GM23248 (cell line): ENCODE results near the gene USE1. TPM values are rescaled to one million over a fixed set of nuclear protein-coding genes. Genes with fewer than 3 reads are reported as not detected.

Source experiments
- DNase-seq: peaks from one replicate; pipeline ENCODE4 v3.0.0-alpha.2; 2015
- H2AFZ ChIP-seq: fragments of 200-600 bp; sonication (generic); 2 replicates; pipeline ENCODE4 v1.6.1; 2016; ENCODE audit warnings: antibody characterized with exemption
- H3F3A ChIP-seq: fragments of 200-600 bp; sonication (generic); 2 replicates; pipeline ENCODE4 v1.6.1; 2016; ENCODE audit warnings: mild to moderate bottlenecking, antibody characterized with exemption, mixed run types; ENCODE audit not compliant: insufficient read depth
- H3K27ac ChIP-seq: fragments of 200-600 bp; sonication (generic); 2 replicates; pipeline ENCODE4 v1.5.1; 2016; ENCODE audit warnings: mild to moderate bottlenecking
- H3K27me3 ChIP-seq: fragments of 200-600 bp; sonication (generic); replicated peaks from 2 replicates; pipeline ENCODE4 v1.6.1; 2016; ENCODE audit warnings: mild to moderate bottlenecking; ENCODE audit not compliant: insufficient read depth
- H3K36me3 ChIP-seq: fragments of 200-600 bp; sonication (generic); 2 replicates; pipeline ENCODE4 v1.6.1; 2016; ENCODE audit warnings: low read depth, mild to moderate bottlenecking
- H3K4me1 ChIP-seq: fragments of 200-600 bp; sonication (generic); 2 replicates; pipeline ENCODE4 v1.6.1; 2016; ENCODE audit warnings: mild to moderate bottlenecking; ENCODE audit not compliant: insufficient read depth
- H3K4me2 ChIP-seq: fragments of 200-600 bp; sonication (generic); one replicate; pipeline ENCODE4 v1.6.1; 2016; ENCODE audit warnings: mild to moderate bottlenecking; ENCODE audit not compliant: unreplicated experiment
- H3K4me3 ChIP-seq: fragments of 200-600 bp; sonication (generic); 2 replicates; pipeline ENCODE4 v1.5.1; 2016; ENCODE audit warnings: mild to moderate bottlenecking
- H3K79me2 ChIP-seq: fragments of 200-600 bp; sonication (generic); 2 replicates; pipeline ENCODE4 v1.6.1; 2016; ENCODE audit warnings: mild to moderate bottlenecking; ENCODE audit not compliant: insufficient read depth
- H3K9ac ChIP-seq: fragments of 200-600 bp; sonication (generic); 2 replicates; pipeline ENCODE4 v1.6.1; 2016; ENCODE audit warnings: mild to moderate bottlenecking
- H3K9me2 ChIP-seq: fragments of 200-600 bp; sonication (generic); 2 replicates; pipeline ENCODE4 v1.6.1; 2016; ENCODE audit warnings: mixed run types, mild to moderate bottlenecking, moderate library complexity; ENCODE audit not compliant: insufficient read depth
- H3K9me3 ChIP-seq: fragments of 200-600 bp; sonication (generic); one replicate; pipeline ENCODE4 v1.6.1; 2017; ENCODE audit warnings: low read depth
- H4K20me1 ChIP-seq: fragments of 200-600 bp; sonication (generic); 2 replicates; pipeline ENCODE4 v1.6.0; 2016; ENCODE audit not compliant: insufficient read depth
- EZH2 ChIP-seq: fragments of 200-600 bp; sonication (generic); IDR thresholded peaks from 2 replicates; pipeline ENCODE4 v1.6.1; 2018; ENCODE audit warnings: antibody characterized with exemption, mild to moderate bottlenecking; ENCODE audit not compliant: insufficient read depth, poor library complexity, severe bottlenecking
- EZH2phosphoT487 ChIP-seq: fragments of 200-600 bp; sonication (generic); IDR thresholded peaks from 2 replicates; pipeline ENCODE4 v1.6.1; 2018; ENCODE audit warnings: antibody characterized with exemption, moderate library complexity, mild to moderate bottlenecking, low read depth; ENCODE audit not compliant: insufficient read depth
- WGBS, 2 experiments: methylation state at CpG; one replicate each; pipeline ENCODE4 v1.1.6; 2015 to 2017; ENCODE audit warnings: low lambda C conversion rate in 2 of 2, low coverage in 1 of 2; ENCODE audit errors: missing lambda C conversion rate in 2 of 2; 5-methylcytosine and 5-hydroxymethylcytosine counted together
- in situ Hi-C: fragments of 300-500 bp; cut with MboI; formaldehyde crosslinking; loops from 2 replicates; pipeline ENCODE4 v1.15.0; 2020
- polyA plus RNA-seq: library from polyadenylated mRNA; unstranded; fragments of >200 nt; fragmentation: Nextera tagmentation; extraction: Ambion mirVana; gene quantifications from 2 replicates; pipeline ENCODE4 v1.2.1, GENCODE V29; 2016
- total RNA-seq: library from RNA; depleted of rRNA; stranded (reverse); fragments of >200 nt; shearing (Covaris generic); gene quantifications from 2 replicates; pipeline ENCODE4 v1.2.3, GENCODE V29; 2014

USE1 gene
- total and polyA plus RNA-seq, 2 experiments from 2014 or later: 13.2 to 29.6 TPM

DNA sequence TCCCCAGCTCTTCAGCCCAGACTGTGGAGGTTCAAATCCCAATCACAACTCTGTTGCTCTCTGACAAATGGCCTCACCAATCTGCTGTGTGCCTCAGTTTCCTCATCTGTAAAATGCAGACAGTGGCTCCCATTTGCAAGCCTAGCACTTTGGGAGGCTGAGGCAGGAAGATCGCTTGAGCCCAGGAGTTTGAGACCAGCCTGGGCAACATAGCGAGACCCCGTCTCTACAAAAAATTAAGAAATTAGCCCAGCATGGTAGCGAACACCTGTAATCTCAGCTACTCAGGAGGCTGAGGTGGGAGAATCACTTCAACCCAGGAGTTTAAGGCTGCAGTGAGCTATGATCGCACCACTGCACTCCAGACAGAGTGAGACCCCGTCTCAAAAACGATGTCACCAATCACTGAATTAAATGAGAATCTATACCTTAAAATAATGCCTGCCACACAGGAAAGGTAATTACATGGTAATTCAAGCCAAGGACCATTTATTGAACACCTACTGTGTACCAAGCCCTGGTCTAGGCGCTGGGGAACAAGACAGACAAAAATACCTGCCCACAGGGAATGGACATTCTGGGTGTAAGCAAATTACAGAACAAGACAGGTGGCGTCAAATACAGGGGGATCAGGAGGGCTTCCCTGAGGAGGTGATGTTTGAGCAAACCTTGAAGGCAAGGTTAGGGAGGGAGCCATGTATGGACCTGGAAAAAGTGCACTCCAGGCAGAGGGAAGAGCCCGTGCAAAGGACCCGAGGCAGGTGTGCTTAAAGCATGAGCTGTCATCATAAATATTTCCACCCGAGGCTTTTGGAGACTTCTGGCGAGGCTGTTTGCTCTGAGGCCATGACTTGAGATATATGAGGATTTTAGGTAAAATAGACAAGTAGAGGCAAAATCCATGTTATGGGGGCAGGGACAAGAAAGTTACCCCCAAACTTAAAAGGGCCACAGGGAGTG is 22.9 kb downstream of the USE1 start:
- in situ Hi-C loops: no loop called here
- H3K36me3 ChIP-seq: no peaks in the 10 kb centered on the region; the same call in 1 of the 2 replicates
- no peak overlapping the region for H3K4me2 ChIP-seq
- 97% methylated on average over 13 of the region's 13 CpGs for WGBS, 2 experiments
- no peak overlapping the region for H2AFZ ChIP-seq
- H3K9me2 ChIP-seq: no peaks in the 10 kb centered on the region
- no peak overlapping the region for H3K27ac ChIP-seq
- no peaks in the 10 kb centered on the region for H4K20me1 ChIP-seq
- no peak for TF ChIP-seq EZH2
- TF ChIP-seq EZH2phosphoT487: no peak
- H3K9ac ChIP-seq: no peak overlapping the region
- no peaks in the 10 kb centered on the region for H3K9me3 ChIP-seq
- H3K4me3 ChIP-seq: no peak overlapping the region
- peaks cover 76% of the 10 kb centered on the region for H3K79me2 ChIP-seq
- H3F3A ChIP-seq: 0 out of 2 replicates have a peak, but pooled peaks cover 1% of the 10 kb centered on the region
- no peaks in the 10 kb centered on the region for H3K27me3 ChIP-seq
- H3K4me1 ChIP-seq: 0 out of 2 replicates have a peak, but pooled peaks cover 13% of the 10 kb centered on the region
- no peak for DNase-seq

- no peak overlapping the region for H3K4me3 ChIP-seq
- H3K9me2 ChIP-seq: no peaks in the 10 kb centered on the region
- WGBS, 2 experiments: 80 to 81% methylated on average over 23 to 24 of the region's 24 CpGs
- TF ChIP-seq EZH2 (no peak), EZH2phosphoT487 (no peak)
- in situ Hi-C loops: no loop called here
- H3K9ac ChIP-seq: no peak overlapping the region
- H3K27ac ChIP-seq: no peak overlapping the region
- H2AFZ ChIP-seq: no peak overlapping the region
- H3K27me3 ChIP-seq: no peaks in the 10 kb centered on the region
- no peaks in the 10 kb centered on the region for H3K36me3 ChIP-seq
- 0 out of 2 replicates have a peak, but pooled peaks cover 16% of the 10 kb centered on the region for H3K4me1 ChIP-seq
- DNase-seq: no peak
- no peak overlapping the region for H3K4me2 ChIP-seq
- no peaks in the 10 kb centered on the region for H4K20me1 ChIP-seq
- H3K9me3 ChIP-seq: no peaks in the 10 kb centered on the region
- peaks cover 76% of the 10 kb centered on the region for H3K79me2 ChIP-seq
- H3F3A ChIP-seq: 0 out of 2 replicates have a peak, but pooled peaks cover 3% of the 10 kb centered on the region
Measured at GRCh38 chr19:17240062-17240752, 25.1 kb downstream of the USE1 start.

DNA sequence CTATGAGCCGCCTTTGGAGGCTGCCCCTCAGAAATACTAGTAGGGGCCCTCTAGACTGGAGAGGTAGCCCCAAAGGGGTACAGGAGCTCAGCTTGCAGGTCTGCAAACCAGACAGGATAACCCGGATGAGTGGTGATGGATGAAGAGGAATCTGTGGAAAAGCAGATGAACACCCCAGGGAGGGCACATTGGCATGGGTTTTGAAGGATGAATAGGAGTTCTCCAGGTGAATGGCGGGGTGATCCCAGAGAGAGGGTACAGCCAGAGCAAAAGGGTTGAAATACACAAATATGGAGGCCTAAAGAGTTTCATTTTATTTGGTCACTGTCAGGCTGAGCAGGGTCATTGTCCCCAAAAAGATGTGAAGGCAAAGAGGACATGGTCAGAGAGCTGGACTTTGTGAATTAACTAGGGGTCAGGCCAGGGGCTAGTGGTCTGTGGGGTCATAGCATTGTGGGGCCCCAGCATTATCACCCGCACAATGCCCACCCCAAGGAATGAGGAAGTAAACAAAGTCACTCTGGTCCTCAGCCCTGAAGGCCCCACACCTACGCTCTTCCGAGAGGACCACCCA is 25.8 kb downstream of the USE1 start:
- H3K79me2 ChIP-seq: peaks cover 75% of the 10 kb centered on the region
- 0 out of 2 replicates have a peak, but pooled peaks cover 16% of the 10 kb centered on the region for H3K4me1 ChIP-seq
- DNase-seq: no peak
- no peaks in the 10 kb centered on the region for H3K27me3 ChIP-seq
- H3F3A ChIP-seq: 0 out of 2 replicates have a peak, but pooled peaks cover 3% of the 10 kb centered on the region
- TF ChIP-seq EZH2 (no peak), EZH2phosphoT487 (no peak)
- H3K27ac ChIP-seq: no peak overlapping the region
- no peak overlapping the region for H2AFZ ChIP-seq
- in situ Hi-C loops: no loop called here
- no peaks in the 10 kb centered on the region for H3K9me2 ChIP-seq
- H3K9ac ChIP-seq: no peak overlapping the region
- no peak overlapping the region for H3K4me3 ChIP-seq
- H3K4me2 ChIP-seq: no peak overlapping the region
- WGBS, 2 experiments: 97 to 99% methylated on average over 6 of the region's 6 CpGs
- H3K36me3 ChIP-seq: no peaks in the 10 kb centered on the region
- H4K20me1 ChIP-seq: no peaks in the 10 kb centered on the region
- no peaks in the 10 kb centered on the region for H3K9me3 ChIP-seq
